SKM-1 treated with dmso at 0.1 percent for 144 hours (cell line): ENCODE data around the gene OR6C2.
"Not testable (repeated sequence)": the region's sequence is repeated elsewhere in the genome, so short reads cannot be mapped to it uniquely, and the experiment has no call there.

Experiments
- DNase-seq: peaks from one replicate; lab custom pipeline; 2025; ENCODE audit not compliant: unreplicated experiment; lab: John Stamatoyannopoulos, UW

The OR6C2 gene

DNA sequence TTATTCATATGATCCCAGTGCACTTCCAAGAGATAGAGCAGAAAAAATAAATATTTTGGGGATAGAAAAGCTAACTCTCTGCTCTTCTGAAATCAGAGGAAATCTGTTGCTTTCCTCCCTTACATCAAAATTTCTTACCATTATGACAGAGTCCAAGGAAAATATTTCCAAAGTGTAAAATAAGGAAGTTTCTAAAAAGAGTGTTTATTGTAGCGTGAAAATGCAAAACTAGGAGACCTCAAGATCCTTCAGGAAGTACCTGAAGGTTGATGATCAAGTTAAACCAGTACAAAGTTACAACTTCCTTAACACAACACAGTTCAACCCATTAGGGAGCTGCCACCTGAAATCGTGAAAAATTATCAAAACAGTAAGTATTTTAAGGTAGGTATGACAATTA, at the start of gene OR6C2:
TSS of gene OR6C2 (plus strand) at position 301 of the 400 bp plus-strand sequence. CDS start 8,138 bp downstream, outside the sequence.
- no peak for DNase-seq

DNA sequence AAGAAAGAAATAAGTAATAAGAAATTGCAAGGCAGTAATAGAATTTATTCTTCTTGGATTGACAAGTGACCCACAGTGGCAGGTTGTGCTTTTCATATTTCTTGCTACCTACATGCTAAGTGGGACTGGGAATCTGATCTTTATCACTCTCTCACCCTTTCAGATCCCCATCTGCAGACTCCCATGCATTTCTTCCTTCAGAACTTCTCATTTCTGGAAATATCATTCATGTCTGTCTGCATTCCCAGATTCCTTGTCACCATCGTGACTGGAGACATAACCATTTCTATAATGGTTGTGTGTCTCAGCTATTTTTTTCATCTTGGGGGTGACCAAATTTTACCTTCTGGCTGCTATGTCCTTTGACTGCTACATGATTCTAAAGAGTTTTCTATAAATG, 47.5 kb upstream of the OR6C2 start:
- no peak for DNase-seq

DNA sequence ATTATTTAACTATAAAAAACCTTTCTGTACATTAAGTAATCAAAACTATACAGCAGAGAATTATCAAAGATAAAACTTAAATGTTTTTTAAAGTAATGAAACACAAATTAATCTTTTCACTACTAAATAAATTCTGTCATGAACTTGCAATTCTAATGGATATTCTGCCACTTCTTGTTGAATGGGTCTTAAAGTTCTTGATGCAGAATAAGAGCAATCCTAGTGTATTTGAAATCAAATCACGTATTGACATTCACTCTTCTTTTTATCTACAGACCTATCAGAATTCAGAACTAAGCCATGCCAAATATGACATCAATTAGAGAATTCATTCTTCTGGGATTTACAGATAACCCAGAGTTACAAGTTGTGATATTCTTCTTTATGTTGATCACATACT, 43.6 kb upstream of the OR6C2 start, which contains the start of gene OR6C65:
TSS of gene OR6C65 (plus strand) at position 301 of the 400 bp plus-strand sequence. CDS start at position 301, 0 bp downstream.
- DNase-seq: no peak

DNA sequence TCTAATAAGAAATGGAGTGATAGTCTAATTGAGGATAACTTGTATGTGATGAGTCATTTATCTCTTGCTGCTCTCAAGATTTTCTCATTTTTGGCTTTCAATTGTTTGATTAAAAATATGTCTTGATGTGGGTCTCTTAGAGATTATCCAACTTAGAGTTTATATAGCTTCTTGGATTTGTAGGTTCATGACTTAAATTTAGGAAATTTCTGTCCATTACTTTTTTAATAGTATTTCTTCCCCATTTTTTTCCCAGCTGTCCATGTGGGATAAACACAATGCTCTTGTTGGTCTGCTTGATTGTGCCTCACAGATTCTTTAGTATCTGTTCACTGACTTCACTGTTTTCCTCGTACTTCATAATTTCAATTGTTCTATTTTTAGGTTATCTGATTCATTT, 36.0 kb upstream of the OR6C2 start:
- DNase-seq: no peak

DNA sequence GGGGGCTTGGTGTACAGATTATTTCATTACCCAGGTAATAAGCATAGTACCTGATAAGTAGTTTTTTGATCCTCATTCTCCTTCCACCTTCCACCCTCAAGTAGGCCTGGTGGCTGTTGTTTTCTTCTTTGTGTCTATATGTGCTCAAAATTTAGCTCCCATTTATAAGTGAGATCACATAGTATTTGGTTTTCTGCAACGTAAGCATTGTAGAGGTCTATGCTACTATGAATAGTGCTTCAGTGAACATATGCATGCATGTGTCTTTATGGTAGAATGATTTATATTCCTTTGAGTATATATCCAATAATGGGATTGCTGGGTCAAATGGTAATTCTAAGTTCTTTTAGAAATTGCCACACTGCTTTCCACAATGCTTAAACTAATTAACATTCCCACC, 34.7 kb upstream of the OR6C2 start:
- not testable (repeated sequence) for DNase-seq

DNA sequence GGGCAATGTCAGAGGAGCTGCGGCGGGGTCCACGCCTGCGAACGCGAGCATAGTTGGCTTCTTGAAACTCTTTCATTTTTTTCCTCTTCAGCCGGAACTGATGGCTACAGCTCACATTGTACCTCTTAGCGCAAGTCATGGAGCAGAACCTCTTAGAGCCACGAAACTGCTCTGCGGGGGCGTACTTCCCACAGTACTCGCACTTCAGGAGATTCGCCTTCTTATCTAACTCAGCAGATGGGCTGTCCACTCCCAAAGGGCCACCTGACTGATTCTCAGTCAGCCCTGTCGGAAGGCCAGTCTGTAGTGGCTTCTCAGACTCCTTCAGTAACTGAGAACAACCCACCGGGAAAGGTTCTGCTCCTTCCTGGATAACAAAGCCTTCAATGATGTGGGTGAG, 31.7 kb upstream of the OR6C2 start:
- not testable (repeated sequence) for DNase-seq

DNA sequence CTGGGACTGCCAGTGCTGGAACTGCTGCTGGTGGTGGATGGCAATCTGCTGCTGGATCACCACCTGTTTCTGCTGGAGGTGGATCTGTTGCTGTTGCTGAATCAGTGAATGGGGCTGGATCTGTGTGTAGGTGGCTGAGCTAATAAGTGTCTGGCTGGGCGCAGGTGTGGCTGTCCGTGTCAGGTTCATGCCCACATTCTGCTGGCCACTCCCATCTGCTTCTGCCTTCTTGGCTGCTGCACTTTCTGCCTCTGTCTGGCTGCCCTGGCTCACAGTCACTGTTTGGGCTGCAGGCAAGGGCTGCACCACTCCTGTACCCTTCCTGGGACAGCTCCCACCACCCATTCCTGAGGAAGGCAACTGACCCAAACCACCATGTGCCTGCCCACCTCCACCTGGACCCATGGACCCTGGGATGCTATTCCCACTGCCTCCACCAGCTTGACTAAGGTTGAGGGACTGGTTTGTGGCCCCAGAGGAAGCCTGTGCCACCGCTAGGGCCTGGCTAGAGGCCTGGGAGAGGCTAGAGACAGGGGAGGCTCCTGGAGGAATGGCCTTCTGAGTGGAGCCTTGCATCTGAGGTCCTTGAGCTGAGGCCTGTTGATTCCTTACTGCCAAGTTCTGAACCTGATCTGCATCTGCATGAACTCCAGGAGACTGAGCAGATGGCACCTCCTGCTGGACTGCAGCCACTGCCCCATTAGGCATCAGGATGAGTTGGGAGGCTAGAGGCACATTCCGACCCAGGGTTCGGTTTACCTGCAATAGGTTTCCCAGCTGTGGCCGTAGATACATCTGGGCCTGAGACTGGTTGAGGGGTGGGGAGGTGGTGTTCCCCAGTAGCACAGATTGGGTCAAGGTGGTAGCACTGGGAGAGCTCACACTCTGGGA, 30.1 kb upstream of the OR6C2 start:
- DNase-seq: not testable (repeated sequence)

DNA sequence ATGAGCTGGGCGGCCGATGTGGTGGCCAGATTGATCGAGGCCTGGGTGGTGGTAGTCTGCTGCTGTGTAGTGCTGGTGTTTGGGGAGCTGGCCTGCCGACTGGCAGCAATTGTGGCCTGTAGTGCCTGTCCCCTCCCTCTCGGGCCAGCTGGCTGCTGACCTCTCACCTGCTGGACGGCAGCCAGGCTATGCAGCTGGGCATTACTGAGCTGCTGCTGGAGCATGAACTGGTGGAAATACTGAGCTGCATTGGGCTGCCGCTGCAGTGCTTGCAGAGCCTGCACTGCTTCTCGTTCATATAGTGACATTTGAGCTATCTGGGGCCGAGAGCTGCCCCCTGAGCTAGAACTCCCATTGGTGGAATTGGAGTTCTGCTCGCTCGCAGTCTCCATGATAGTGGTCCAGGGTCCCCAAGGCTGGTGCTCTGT, 29.5 kb upstream of the OR6C2 start:
- DNase-seq: not testable (repeated sequence)

DNA sequence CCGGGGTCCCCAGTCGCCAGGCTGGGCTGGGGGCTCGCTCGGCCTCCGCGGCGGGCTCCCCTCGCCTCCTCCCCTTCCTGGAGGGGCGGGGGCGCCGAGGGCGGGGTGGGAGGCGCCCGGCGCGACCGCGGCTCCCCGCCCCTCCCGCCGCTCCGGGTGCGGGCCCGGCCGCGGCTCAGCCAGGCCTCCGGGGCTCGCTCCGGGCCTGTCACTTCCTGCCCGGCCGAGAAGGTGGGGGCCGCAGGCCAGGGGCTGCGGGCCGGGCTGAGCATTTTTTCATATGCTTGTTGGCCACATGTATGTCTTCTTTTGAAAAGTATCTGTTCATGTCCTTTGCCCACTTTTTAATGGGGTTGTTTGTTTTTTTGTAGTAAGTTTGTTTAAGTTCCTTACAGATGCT, 29.0 kb upstream of the OR6C2 start:
- not testable (repeated sequence) for DNase-seq

DNA sequence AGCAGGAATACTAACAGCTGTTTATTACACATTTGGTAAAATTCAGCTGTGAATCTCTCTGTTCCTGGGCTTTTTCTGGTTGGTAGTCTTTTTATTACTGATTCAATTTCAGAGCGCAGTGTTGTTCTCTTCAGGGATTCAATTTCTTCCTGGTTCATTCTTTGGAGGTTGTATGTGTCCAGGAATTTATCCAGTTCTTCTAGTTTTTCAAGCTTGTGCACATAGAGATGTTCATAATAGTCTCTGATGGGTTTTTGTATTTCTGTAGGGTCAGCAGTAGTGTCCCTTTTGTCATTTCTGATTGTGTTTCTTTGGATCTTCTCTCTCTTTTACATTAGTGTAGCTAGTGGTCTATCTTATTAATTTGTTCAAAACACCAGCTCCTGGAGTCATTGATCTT, 26.9 kb upstream of the OR6C2 start:
- no peak for DNase-seq

DNA sequence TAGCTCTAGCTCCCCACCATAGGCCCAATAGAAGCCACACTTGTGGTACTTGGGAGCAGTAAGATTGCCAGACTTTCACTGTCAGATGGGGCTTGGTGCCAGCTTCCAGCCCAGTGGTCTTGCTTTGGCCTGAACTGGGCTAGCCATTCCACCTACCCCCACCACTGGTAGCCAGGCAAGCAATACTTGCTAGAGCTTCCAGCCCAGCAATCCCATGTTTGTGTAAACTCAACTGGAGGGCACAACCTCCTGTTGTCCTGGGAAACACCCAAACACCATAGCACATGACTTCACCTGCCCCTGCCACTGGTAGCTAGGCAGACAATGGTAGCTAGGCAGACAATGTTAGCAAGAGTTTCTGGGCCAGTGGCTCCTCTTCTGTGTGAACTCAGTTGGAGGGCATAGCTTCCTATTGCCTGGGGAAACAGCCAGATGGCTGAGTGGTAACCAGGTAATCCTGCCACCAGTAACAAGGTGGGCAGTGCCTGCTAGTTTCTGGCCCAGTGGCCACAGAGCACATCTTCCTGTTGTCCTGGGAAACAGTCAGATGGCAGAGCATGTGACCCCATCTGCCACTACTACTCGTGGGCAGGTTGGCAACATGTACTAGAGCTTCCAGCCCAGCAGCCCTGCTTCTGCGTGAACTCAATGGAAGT, 23.4 kb upstream of the OR6C2 start:
- no peak for DNase-seq

DNA sequence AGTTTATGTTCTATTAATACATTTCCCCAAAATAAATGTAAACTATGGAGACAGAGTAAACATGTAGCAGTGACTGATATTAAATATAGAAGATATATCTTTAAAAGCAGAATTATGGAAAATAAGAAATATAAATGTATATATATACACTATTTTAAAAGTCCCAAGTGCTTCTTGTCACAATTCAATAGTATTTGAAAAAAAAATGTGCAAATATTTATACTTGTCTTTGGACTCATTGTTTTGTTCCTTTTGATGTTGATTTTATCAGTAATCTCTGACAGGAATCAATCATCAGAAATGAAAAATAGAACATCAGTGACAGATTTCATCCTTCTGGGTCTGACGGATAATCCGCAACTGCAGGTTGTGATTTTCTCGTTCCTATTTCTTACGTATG, 17.9 kb upstream of the OR6C2 start, which contains the start of gene OR6C76:
TSS of gene OR6C76 (plus strand) at position 301 of the 400 bp plus-strand sequence. CDS start at position 301, 0 bp downstream.
- no peak for DNase-seq

DNA sequence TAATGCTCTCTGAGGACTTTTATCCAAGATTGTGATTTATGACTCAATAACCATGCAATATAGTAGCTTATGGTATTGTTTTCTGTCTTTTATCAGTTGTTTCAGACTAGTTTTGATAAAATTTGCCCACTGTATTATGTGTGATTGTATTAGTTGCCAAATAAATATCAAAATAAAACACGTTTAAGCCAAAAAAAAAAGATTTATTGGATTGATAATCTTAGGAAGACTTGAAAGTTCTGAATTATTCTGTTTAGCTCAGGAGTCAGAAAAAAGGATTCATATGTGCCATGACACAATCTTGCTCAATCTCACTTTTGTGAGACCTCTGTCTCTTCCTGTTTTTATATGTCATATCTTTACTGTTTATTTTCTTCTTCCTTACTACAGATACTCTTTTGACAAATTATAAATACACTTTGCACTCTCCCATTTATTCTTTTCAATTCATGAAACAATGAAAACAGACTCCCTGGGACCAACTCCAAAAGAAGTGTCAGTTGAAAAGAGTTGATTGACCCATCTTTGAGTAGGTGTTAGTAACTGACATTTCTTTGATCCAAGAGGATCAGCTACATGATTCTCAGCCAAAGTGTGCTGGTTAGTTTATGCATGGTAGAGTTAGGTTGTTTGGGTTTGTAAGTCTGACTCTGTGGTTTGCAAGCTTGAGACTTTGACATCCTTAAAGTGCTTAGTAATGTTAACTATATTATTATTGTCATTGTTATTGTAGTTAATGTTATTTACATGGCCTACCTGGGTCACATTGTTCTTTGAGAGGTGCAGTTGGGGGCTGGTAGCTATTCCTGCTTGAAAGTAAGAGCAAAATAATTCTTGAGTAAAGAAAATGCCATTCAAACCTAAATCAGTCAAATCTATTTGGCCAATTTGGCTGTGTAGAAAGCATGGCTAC, 15.3 kb upstream of the OR6C2 start:
- no peak for DNase-seq

DNA sequence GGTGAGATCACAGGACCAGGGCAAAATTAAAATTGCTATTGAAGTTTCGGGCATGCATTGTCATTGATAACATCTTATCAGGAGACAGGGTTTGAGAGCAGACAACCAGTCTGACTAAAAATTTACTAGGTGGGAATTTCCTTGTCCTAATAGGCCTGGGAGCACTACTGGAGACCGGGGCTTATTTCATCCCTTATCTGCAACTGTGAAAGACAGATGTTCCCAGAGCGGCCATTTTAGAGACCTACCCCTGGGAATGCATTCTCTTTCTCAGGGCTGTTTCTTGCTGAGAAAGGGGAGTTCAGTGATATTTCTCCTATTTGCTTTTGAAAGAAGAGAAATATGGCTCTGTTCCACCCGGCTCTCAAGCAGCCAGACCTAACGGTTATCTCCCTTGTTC, 2.6 kb upstream of the OR6C2 start:
- DNase-seq: not testable (repeated sequence)

DNA sequence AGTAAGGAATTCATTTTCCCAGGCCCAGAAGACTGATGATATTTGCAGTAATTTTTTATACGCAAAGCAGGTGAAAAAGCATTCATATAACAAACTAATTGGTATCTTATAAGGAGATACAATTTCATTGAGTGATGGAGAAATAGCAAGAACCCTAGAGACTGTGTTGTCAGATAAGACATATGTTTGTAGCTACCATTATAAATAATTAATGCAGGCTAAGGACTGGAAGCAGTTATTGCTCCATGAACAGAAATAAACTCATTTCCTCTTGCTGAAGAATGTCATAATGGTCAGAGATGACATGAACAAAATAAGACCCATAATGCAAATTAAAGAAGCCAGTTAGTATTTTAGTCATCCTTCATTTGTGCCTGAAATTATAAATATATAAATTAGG, 1.5 kb downstream of the OR6C2 start:
- DNase-seq: no peak

DNA sequence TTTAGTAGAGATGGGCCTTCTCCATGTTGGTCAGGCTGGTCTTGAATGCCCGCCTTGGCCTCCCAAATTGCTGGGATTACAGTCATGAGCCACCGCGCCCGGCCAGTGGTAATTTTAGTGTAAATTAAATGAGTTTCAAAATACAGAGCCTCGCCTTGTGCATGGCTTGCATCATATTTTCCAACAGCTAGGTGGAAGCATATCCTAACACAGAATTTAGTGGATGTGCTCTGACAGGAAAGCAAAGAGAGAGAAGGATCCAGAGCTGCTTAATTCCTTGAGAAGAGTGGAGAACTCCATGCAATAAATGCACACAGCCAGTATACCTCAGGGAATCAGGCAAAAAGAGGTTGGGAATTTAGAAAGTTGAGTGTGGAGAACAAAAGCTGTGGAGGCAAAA, 2.5 kb downstream of the OR6C2 start:
- no peak for DNase-seq

DNA sequence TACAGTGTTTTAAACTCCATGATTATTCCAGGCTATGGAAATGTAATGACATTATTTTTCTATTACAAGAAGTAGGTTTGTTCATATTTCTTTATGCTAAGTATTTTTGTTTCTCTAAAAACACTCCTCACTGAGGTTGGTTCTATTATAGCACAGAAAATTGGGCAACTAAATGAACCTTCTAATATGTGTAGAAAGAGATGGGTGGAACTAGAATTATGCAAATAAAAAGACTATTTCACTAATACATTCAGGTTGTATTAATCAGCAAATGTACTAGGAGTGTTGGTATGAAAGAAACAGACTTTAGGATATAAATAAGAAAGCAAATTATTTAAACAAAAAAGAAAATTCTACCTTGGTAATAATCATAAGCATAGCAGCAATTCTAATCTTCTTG, 4.9 kb downstream of the OR6C2 start:
- no peak for DNase-seq

DNA sequence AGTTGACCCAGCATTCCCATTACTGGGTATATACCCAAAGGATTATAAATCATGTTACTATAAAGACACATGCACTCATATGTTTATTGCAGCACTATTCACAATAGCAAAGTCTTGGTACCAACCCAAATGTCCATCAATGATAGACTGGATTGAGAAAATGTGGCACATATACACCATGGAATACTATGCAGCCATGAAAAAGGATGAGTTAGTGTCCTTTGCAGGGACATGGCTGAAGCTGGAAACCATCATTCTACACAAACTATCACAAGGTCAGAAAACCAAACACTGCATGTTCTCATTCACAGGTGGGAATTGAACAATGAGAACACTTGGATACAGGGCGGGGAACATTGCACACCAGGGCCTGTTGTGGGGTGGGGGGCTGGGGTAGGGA, 21.1 kb downstream of the OR6C2 start:
- DNase-seq: not testable (repeated sequence)

DNA sequence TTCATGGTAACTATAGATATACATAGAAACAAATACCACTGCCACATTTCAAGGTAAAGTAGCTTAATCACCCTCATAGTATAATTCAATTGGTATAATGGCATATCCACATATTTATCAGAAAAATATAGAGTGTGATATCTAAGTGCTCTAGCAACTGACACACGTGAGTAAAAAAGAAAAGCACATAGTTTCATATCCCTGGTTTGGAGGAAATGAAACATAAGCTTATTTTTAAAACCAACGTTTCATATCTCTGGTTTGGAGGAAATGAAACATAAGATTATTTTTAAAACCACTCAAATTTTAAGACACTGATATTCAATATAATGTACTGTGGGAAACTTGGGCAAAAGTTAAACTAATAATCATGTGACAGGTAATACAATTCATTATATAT, 24.0 kb downstream of the OR6C2 start:
- DNase-seq: no peak

DNA sequence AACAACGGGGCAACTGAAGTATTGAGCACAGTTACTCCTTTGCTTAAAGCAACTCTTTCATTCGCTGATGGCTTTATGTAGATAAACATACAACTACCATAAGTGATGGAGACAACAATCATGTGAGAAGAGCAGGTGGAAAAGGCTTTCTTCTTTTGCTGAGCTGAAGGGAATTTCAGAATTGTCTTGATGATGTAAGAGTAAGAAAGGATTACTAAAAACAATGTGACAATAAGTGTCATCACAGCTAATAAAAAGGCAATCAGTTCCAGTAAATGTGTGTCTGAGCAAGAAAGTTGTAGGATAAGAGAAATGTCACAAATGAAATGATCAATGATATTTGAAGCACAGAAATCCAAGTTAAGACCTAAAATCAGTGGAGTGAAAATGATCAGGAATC, 25.4 kb downstream of the OR6C2 start:
- no peak for DNase-seq
